HFFc6 (cell line): ENCODE data around the gene HEBP2. TPM values are rescaled to one million over a fixed set of nuclear protein-coding genes. Genes with fewer than 3 reads are reported as not detected.

ENCODE experiments used
- DNase-seq: peaks from one replicate; pipeline ENCODE4 v3.0.0-alpha.2; 2018
- H3K27ac Mint-ChIP-seq: 2 replicates; pipeline ENCODE4 v1.8.0; 2020; ENCODE audit warnings: mild to moderate bottlenecking, mixed read lengths
- H3K27me3 Mint-ChIP-seq: 2 replicates; pipeline ENCODE4 v1.8.0; 2021; ENCODE audit warnings: mild to moderate bottlenecking, moderate library complexity, mixed read lengths; ENCODE audit not compliant: insufficient read depth
- H3K36me3 Mint-ChIP-seq: 2 replicates; pipeline ENCODE4 v1.8.0; 2021; ENCODE audit warnings: low read depth, mixed read lengths
- H3K4me1 Mint-ChIP-seq: 2 replicates; pipeline ENCODE4 v1.8.0; 2020; ENCODE audit warnings: low read depth, mixed read lengths
- H3K4me3 Mint-ChIP-seq: 2 replicates; pipeline ENCODE4 v1.8.0; 2020; ENCODE audit warnings: mild to moderate bottlenecking, moderate library complexity, mixed read lengths
- H3K9me3 Mint-ChIP-seq: 2 replicates; pipeline ENCODE4 v1.8.0; 2020; ENCODE audit warnings: mild to moderate bottlenecking, mixed read lengths
- total RNA-seq, 6 experiments: library from RNA; stranded (reverse); fragmentation: NEBNext Ultra II Directional; extraction: Animal tissue kit (Norgen Biotek cat#: 25700); gene quantifications; 2 replicates in 1 of 6; 3 replicates in 5 of 6; pipeline ENCODE4 v1.2.3, GENCODE V29; 2021
- TF ChIP-seq, protein P1 (sequence below): fragments of 200-600 bp; sonication (generic); IDR thresholded peaks from 2 replicates; pipeline ENCODE4 v1.5.0; 2021; ENCODE audit warnings: antibody characterized with exemption, mild to moderate bottlenecking

HEBP2 gene
- total RNA-seq, 6 experiments from 2014 or later, result 39.7 to 48.4 (median 44.9) TPM

DNA sequence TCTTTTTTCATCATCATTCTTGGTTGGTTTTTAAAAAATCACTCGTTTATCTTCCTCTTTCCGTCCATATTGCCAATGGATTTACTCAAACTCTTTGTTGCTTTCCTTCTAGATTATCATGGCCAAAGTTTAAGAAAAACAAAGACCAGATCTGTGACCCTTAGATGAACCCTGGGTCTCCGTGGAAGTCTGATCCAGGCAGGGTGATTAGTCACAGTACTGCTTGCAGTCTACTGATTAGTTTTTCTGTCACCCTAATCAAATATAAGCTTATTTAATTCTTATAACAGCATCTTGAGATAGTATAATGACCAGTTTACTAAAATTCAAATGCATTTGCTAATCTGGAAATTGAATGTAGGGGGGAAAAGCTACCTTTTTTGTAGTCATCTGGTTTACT, 32.3 kb upstream of the HEBP2 start:
- peaks cover 5% of the 10 kb centered on the region; the same call in 1 of the 2 replicates for H3K4me1 Mint-ChIP-seq
- H3K27ac Mint-ChIP-seq, result no peak overlapping the region
- H3K27me3 Mint-ChIP-seq, result peaks cover 3% of the 10 kb centered on the region
- TF ChIP-seq, protein P1, sequence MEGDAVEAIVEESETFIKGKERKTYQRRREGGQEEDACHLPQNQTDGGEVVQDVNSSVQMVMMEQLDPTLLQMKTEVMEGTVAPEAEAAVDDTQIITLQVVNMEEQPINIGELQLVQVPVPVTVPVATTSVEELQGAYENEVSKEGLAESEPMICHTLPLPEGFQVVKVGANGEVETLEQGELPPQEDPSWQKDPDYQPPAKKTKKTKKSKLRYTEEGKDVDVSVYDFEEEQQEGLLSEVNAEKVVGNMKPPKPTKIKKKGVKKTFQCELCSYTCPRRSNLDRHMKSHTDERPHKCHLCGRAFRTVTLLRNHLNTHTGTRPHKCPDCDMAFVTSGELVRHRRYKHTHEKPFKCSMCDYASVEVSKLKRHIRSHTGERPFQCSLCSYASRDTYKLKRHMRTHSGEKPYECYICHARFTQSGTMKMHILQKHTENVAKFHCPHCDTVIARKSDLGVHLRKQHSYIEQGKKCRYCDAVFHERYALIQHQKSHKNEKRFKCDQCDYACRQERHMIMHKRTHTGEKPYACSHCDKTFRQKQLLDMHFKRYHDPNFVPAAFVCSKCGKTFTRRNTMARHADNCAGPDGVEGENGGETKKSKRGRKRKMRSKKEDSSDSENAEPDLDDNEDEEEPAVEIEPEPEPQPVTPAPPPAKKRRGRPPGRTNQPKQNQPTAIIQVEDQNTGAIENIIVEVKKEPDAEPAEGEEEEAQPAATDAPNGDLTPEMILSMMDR, result no peak
- no peaks in the 10 kb centered on the region; the same call in 1 of the 2 replicates for H3K9me3 Mint-ChIP-seq
- no peaks in the 10 kb centered on the region for H3K36me3 Mint-ChIP-seq
- H3K4me3 Mint-ChIP-seq, result no peak overlapping the region
- DNase-seq, result no peak

DNA sequence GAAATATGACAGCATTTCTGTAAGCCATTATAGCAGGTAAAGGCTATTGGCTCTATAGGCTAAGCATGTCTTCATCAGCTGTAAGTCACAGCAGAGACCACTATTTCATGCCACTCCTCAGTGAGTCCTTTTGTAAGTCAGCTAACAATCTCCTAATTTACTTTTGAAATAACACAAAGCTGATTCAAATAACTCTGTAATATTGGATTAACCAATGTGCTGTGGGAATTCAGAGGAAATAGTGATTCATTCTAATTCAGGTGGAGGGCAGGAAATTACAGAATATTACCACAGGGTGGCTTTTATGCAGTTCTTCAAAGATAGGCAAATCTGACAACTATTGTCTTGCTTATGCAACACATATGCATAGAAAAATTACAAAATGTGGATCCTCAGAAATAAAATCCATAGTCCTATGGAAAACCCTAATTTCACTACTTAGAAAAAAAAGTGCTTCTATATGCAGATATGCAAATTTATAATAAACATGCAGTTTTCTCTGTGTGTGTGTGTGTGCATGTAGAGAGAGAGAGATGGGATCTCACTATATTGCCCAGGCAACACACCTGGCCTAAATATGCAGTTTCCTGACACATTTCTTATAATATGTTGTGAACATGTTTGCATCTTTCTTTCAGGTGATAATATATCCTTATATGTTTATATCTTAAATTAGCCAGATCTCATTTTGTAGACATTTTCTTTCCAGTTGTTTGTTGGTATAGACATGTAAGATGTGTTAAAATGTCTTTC, 31.1 kb upstream of the HEBP2 start:
- Mint-ChIP-seq H3K27ac (no peak overlapping the region), H3K36me3 (no peaks in the 10 kb centered on the region), H3K9me3 (no peaks in the 10 kb centered on the region), H3K4me3 (no peak overlapping the region), H3K27me3 (peaks cover 7% of the 10 kb centered on the region), H3K4me1 (peaks cover 5% of the 10 kb centered on the region; the same call in 1 of the 2 replicates)
- no peak for DNase-seq
- TF ChIP-seq, protein P1, result no peak

DNA sequence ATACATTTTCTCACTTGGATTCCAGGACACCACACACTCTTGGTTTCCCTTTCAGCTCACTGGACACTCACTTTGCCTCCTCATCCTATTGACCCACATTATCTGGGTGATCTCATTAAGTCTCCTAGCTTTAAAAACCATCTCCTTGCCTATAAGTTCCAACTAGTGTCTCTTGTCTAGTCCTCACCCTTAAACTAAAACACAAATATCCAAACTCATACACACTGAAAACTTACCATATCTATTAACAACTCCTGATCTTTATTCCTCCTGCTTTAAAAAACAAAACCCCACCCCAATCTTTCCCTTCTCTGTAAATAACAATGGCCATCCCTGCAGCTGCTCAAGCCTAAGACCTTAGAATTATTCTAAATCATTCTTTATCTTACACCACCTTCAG, 29.8 kb upstream of the HEBP2 start:
- TF ChIP-seq, protein P1, result no peak
- no peak for DNase-seq
- Mint-ChIP-seq H3K9me3 (no peaks in the 10 kb centered on the region), H3K4me1 (peaks cover 5% of the 10 kb centered on the region; the same call in 1 of the 2 replicates), H3K4me3 (no peak overlapping the region), H3K27me3 (peaks cover 7% of the 10 kb centered on the region), H3K27ac (no peak overlapping the region), H3K36me3 (no peaks in the 10 kb centered on the region)

DNA sequence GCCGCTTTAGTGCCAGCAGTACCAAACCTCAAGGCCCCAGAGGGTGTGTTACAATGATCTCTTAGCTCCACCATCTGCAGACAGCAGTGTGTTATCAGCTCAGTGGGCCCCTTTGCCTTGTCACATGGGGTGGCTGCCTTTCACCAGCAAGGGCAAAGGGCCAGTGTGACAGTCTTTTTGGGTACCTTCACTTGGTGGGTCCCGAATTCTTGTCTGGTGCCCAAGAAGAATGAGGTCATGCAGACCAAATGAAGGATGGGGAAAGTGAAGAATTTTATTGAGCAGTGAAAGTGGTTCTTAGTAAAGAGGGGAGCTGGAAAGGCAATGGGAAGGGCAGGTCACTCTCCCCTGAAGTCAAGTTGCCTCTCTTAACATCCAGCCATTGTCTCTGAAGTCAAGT, 29.2 kb upstream of the HEBP2 start:
- Mint-ChIP-seq H3K9me3 (no peaks in the 10 kb centered on the region), H3K4me3 (no peak overlapping the region), H3K27ac (no peak overlapping the region), H3K36me3 (no peaks in the 10 kb centered on the region), H3K4me1 (peaks cover 5% of the 10 kb centered on the region; the same call in 1 of the 2 replicates), H3K27me3 (peaks cover 7% of the 10 kb centered on the region)
- DNase-seq, result no peak
- TF ChIP-seq, protein P1, result no peak

DNA sequence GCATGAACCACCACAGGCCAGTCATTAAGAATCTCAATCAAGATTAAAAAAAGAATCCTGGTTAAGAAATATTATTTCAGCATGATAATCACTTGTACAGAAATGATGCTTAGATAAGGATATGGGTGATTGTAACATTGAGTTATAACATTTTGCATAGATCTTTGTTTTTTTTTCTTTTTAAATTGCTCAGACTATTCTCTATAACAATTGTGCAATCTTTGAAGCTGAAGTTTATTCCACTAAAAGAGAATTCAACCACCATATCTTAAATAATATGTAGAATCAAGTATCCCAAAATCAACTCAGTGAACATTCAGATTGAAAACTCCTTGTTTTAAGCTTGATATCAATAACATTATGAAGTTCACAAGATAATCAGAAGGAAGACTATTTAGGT, 27.0 kb upstream of the HEBP2 start:
- Mint-ChIP-seq H3K27me3 (peaks cover 4% of the 10 kb centered on the region), H3K9me3 (no peaks in the 10 kb centered on the region), H3K27ac (no peak overlapping the region), H3K4me3 (no peak overlapping the region), H3K4me1 (no peaks in the 10 kb centered on the region), H3K36me3 (no peaks in the 10 kb centered on the region)
- DNase-seq, result no peak
- TF ChIP-seq, protein P1, result no peak
